HG03175 (cell line): ENCODE measurements around the gene CLASP2.
"Not testable (repeated sequence)": the region's sequence is repeated elsewhere in the genome, so short reads cannot be mapped to it uniquely, and the experiment has no call there.

Source experiments
- ATAC-seq: cut with Tn5 transposase; IDR thresholded peaks from one replicate; pipeline ENCODE4 v1.9.1; 2021; ENCODE audit warnings: mild to moderate bottlenecking, moderate library complexity; ENCODE audit not compliant: unreplicated experiment

Gene CLASP2

GRCh38 chr3:33717866-33718594, at the start of gene CLASP2:
TSS of gene CLASP2 (minus strand) at chr3:33718254. CDS start at chr3:33718002, 252 bp downstream.
- ATAC-seq, result peak; percentile 96

DNA sequence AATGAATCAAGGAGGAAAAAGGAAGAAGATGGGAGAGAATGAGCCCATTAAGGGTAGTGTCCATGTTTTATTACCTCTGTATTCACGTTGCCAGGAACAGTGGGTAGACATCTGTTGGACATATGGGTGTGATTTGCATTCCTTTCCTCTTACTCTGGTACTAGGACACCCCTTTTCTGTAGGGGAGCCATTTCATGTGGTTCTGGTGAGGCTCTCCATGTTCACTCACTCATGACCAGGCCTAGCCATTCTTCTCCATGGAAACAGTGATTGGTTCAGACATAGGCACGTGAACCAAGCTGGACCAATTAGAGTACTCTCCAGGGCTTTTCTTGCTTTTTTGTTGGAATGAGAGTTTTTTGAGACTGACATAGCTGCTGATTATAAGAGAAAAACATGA, 40.8 kb upstream of the CLASP2 start:
- no peak for ATAC-seq

- ATAC-seq, result no peak
Observed at GRCh38 chr3:33758281-33758680, 40.2 kb upstream of the CLASP2 start.

DNA sequence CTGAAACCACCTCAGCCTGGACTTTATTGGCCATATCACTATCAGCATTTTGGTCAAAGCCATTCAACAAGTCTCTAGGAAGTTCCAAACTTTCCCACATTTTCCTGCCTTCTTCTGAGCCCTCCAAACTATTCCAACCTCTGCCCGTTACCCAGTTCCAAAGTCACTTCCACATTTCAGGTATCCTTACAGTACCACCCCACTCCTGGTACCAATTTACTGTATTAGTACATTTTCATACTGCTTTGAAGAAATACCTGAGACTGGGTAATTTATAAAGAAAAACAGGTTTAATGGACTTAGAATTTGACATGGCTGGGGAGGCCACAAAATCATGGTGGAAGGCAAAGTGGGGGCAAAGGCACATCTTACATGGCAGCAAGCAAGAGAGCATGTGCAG, 36.3 kb upstream of the CLASP2 start:
- ATAC-seq, result not testable (repeated sequence)

- ATAC-seq, result no peak
Observed at GRCh38 chr3:33751336-33751735, 33.3 kb upstream of the CLASP2 start.

GRCh38 chr3:33750211-33750548, 32.1 kb upstream of the CLASP2 start:
- no peak for ATAC-seq

GRCh38 chr3:33749546-33750210, 31.6 kb upstream of the CLASP2 start:
- no peak for ATAC-seq

GRCh38 chr3:33746416-33747116, 28.5 kb upstream of the CLASP2 start:
- no peak for ATAC-seq

- no peak for ATAC-seq
Observed at GRCh38 chr3:33737146-33737545, 19.1 kb upstream of the CLASP2 start.

- ATAC-seq, result no peak
Observed at GRCh38 chr3:33732394-33732793, 14.3 kb upstream of the CLASP2 start.

DNA sequence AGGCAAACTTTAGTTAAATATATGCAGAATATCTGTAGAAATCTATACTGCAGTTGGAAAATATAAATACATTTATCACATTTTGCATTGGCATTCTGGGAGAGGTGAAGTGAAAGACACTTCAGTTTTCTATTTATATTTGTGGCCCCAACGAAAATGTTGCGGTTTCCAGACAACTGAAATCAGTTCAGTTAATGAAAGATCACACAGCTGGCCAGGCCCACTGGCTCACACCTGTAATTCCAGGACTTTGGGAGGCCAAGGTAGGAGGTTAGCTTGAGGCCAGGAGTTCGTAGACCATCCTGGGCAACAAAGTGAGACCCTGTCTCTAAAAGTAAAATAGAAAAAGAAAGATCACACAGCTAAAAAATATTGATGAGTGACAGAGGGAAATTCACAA, 11.9 kb upstream of the CLASP2 start:
- ATAC-seq, result no peak

DNA sequence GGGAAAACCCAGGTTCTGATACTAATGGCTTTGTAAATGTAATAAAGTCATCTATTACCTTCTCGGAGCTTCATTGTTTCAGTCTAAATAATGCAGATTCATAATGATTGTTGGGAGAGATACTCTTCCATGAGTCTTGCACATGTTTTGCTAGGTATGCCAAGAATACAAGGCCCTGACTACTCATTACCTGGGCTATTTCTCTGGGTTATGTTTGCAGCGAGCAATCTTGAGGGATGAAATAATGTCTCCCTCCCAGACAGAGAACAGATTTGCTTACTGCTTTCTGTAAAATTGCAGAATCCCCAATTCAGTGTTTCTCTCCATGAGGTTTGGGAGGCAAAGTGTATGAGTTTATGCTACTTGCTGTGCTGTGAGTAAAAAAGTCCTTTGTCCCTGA, 6.2 kb upstream of the CLASP2 start:
- no peak for ATAC-seq

- ATAC-seq, result no peak
Observed at GRCh38 chr3:33722626-33723370, 4.7 kb upstream of the CLASP2 start.

- no peak for ATAC-seq
Observed at GRCh38 chr3:33722191-33722590, 4.1 kb upstream of the CLASP2 start.

DNA sequence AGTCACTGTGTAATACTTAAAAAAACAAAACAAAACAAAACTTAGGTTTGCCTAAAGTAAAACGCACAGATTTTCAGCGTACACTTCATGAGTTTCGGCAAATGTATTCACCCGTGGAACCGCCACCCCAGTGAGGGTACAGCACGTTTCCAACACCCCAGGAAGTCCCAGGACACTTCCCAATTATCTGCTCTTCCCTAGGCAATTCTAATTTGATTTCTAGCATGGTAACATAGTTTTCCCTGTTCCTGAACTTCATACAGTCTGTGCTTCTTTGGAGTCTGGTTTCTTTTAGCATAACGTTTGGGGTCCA, 497 bp upstream of the CLASP2 start:
- no peak for ATAC-seq

DNA sequence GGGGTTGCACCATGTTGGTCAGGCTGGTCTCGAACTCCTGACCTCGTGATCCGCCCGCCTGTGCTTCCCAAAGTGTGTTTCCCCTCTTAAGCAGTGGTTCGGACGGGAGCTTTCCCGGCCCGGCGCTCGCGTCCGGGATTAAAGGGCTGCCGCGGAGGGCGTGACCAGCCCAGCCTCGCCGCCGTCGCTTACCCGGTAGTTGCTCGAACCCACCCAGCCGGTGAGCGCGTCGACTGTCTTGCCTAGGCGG, 513 bp downstream of the CLASP2 start:
- ATAC-seq, result peak; percentile 62

- ATAC-seq, result no peak
Observed at GRCh38 chr3:33716227-33716626, 1.8 kb downstream of the CLASP2 start.

GRCh38 chr3:33711100-33711499, 7.0 kb downstream of the CLASP2 start:
- no peak for ATAC-seq

DNA sequence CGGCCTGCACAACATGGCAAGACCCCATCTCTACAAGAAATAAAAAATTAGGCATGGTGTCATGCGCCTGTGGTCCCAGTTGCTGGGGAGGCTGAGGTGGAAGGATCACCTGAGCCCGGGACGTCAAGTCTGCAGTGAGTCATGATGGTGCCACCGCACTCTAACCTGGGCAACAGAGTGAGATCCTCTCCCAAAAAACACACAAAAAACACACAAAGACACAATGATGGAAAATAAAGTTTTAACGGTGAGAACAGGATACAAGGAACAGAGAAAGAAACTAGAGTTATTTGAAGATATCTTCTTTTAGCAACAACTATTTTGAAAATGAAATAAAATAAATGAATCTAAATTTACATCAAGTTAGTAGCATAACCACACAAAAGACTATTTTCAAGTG, 12.0 kb downstream of the CLASP2 start:
- no peak for ATAC-seq

GRCh38 chr3:33704891-33705290, 13.2 kb downstream of the CLASP2 start:
- no peak for ATAC-seq

DNA sequence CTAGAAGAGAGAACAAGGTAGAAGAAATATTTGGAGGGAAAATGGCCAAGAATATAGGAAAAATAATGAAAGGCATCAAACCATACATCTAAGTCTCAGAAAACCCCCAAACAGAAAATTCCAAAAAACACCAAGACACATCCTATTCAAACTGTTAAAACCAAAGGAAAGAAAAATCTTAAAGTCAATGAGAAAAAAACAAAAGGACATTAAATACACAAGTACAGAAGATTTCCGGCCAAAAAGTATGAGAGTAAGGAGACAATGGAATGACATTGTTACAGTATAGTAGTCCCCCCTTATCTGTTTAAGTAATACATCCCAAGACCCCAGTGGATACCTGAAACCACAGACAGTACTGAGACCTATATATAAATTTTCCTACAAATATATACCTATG, 18.8 kb downstream of the CLASP2 start:
- ATAC-seq, result no peak

DNA sequence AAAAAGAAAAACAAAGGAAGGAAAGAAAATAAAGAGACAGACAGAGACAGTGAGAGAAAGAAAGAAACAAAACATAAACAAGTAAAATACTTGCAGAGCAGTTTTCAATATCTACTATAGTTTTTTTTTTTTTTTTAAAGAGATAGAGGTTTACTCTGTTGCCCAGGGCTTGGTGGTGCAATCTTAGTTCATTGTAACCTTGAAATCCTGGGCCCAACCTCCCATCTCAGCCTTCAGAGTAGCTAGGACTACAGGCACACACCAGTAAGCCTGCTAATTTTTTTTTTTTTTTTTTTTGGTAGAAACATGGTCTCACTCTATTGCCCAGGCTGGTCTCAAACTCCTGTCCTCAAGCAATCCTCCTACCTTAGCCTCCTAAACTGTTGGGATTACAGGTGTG, 23.1 kb downstream of the CLASP2 start:
- ATAC-seq, result no peak
